ENCODE results near the gene IGFL2.
"Not testable (repeated sequence)": the region's sequence is repeated elsewhere in the genome, so short reads cannot be mapped to it uniquely, and the experiment has no call there.

DNA sequence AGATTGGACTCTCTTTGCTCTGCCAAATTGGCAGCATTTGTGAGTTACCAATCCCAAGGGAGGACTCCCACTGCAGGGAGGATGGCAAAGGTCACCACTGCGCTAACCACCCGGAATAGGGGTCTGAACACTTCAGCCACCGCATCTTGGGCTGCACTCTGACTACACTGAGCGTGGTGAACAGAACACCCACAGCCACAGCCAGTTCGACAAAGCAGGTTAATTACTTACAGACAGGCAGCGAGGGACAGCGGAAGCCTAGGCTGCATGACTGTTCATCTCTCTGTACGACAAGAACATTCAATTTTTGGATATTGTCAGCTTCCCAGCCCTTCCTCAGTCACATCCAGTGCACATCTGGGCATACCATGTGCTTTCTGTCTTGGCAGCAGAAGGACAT lies 59.8 kb downstream of the IGFL2 start:
- TF ChIP-seq, protein P1, sequence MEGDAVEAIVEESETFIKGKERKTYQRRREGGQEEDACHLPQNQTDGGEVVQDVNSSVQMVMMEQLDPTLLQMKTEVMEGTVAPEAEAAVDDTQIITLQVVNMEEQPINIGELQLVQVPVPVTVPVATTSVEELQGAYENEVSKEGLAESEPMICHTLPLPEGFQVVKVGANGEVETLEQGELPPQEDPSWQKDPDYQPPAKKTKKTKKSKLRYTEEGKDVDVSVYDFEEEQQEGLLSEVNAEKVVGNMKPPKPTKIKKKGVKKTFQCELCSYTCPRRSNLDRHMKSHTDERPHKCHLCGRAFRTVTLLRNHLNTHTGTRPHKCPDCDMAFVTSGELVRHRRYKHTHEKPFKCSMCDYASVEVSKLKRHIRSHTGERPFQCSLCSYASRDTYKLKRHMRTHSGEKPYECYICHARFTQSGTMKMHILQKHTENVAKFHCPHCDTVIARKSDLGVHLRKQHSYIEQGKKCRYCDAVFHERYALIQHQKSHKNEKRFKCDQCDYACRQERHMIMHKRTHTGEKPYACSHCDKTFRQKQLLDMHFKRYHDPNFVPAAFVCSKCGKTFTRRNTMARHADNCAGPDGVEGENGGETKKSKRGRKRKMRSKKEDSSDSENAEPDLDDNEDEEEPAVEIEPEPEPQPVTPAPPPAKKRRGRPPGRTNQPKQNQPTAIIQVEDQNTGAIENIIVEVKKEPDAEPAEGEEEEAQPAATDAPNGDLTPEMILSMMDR (IDR thresholded peaks at IDR 0.05) = not testable (repeated sequence)
- TF ChIP-seq EZH2phosphoT487, EZH2 (IDR thresholded peaks at IDR 0.05): not testable (repeated sequence)
